Measurements from ENCODE around the gene CFAP74.

CFAP74 gene

GRCh38 chr1:2003541-2004131 is at the start of gene CFAP74:
CFAP74 (minus strand) TSS chr1:2003786; CDS start chr1:1990956, 12,830 bp downstream.
- no peak for DNase-seq (ENCODE audit: low read depth in 3 of 3, low spot score in 1 of 3)

- no peak for DNase-seq (ENCODE audit: low read depth in 3 of 3, low spot score in 1 of 3)
Observed at GRCh38 chr1:2053217-2053616, 49.6 kb upstream of the CFAP74 start.

- no peak for DNase-seq (ENCODE audit: low read depth in 3 of 3, low spot score in 1 of 3)
Observed at GRCh38 chr1:2052756-2053155, 49.2 kb upstream of the CFAP74 start.

GRCh38 chr1:2052054-2052679 is 48.6 kb upstream of the CFAP74 start:
- DNase-seq (ENCODE audit: low read depth in 3 of 3, low spot score in 1 of 3), result no peak

- DNase-seq (ENCODE audit: low read depth in 3 of 3, low spot score in 1 of 3), result no peak
Observed at GRCh38 chr1:2050793-2051682, 47.5 kb upstream of the CFAP74 start.

GRCh38 chr1:2050461-2050792 is 46.8 kb upstream of the CFAP74 start:
- no peak for DNase-seq (ENCODE audit: low read depth in 3 of 3, low spot score in 1 of 3)

- DNase-seq (ENCODE audit: low read depth in 3 of 3, low spot score in 1 of 3), result peak; percentile 84 to 93 (median 90)
Observed at GRCh38 chr1:2049718-2050431, 46.3 kb upstream of the CFAP74 start, which contains the start of gene PRKCZ. PRKCZ (plus strand) TSS chr1:2050411; CDS start chr1:2050631, 220 bp downstream.

GRCh38 chr1:2049225-2049717 is 45.7 kb upstream of the CFAP74 start:
- DNase-seq (ENCODE audit: low read depth in 3 of 3, low spot score in 1 of 3), result no peak

- no peak for DNase-seq (ENCODE audit: low read depth in 3 of 3, low spot score in 1 of 3)
Observed at GRCh38 chr1:2047749-2048729, 44.5 kb upstream of the CFAP74 start.

- no peak for DNase-seq (ENCODE audit: low read depth in 3 of 3, low spot score in 1 of 3)
Observed at GRCh38 chr1:2046953-2047748, 43.6 kb upstream of the CFAP74 start.

- DNase-seq (ENCODE audit: low read depth in 3 of 3, low spot score in 1 of 3), result no peak
Observed at GRCh38 chr1:2046174-2046917, 42.8 kb upstream of the CFAP74 start.

- no peak for DNase-seq (ENCODE audit: low read depth in 3 of 3, low spot score in 1 of 3)
Observed at GRCh38 chr1:2045468-2046173, 42.0 kb upstream of the CFAP74 start.

GRCh38 chr1:2044510-2045319 is 41.1 kb upstream of the CFAP74 start:
- peak; percentile 39 to 88 (median 59) for DNase-seq (ENCODE audit: low read depth in 3 of 3, low spot score in 1 of 3)

- DNase-seq (ENCODE audit: low read depth in 3 of 3, low spot score in 1 of 3), result no peak
Observed at GRCh38 chr1:2043886-2044285, 40.3 kb upstream of the CFAP74 start.

GRCh38 chr1:2042830-2043773 is 39.5 kb upstream of the CFAP74 start:
- DNase-seq (ENCODE audit: low read depth in 3 of 3, low spot score in 1 of 3), result no peak

GRCh38 chr1:2041887-2042286 is 38.3 kb upstream of the CFAP74 start:
- DNase-seq (ENCODE audit: low read depth in 3 of 3, low spot score in 1 of 3), result no peak

Measured in stimulated activated CD4-positive, alpha-beta T cell treated with anti-CD3 and anti-CD28 coated beads, TNF-alpha, amount 100 ng/mL, for 1 hour (primary cell).